Fibroblast of lung (primary cell): ENCODE results near the gene LDLRAD3. TPM values are rescaled to one million over a fixed set of nuclear protein-coding genes. Genes with fewer than 3 reads are reported as not detected.

Experiments used
- DNase-seq, 2 donors: peaks; one replicate each; pipeline versions ENCODE4 v3.0.0 to v3.0.0-alpha.2; 2010; ENCODE audit warnings: low read depth in 2 of 2
- H2AFZ ChIP-seq: 2 replicates; pipeline ENCODE4 v1.5.1; 2012; ENCODE audit warnings: low read length, control low read depth, inconsistent platforms
- H3K27ac ChIP-seq: 2 replicates; pipeline ENCODE4 v1.5.1; 2011; ENCODE audit warnings: low read length, control low read depth; ENCODE audit not compliant: insufficient read depth
- H3K27me3 ChIP-seq: 2 replicates; pipeline ENCODE4 v1.5.1; 2011; ENCODE audit warnings: mild to moderate bottlenecking, low read length; ENCODE audit not compliant: control insufficient read depth, insufficient read depth
- H3K36me3 ChIP-seq: 2 replicates; pipeline ENCODE4 v1.5.1; 2011; ENCODE audit warnings: low read length; ENCODE audit not compliant: control insufficient read depth, insufficient read depth
- H3K4me1 ChIP-seq: 2 replicates; pipeline ENCODE4 v1.5.1; 2011; ENCODE audit warnings: low read length; ENCODE audit not compliant: control insufficient read depth, insufficient read depth; ENCODE audit errors: extremely low read depth
- H3K4me2 ChIP-seq: 2 replicates; pipeline ENCODE4 v1.5.1; 2011; ENCODE audit warnings: low read length, control low read depth; ENCODE audit not compliant: insufficient read depth; ENCODE audit errors: extremely low read depth
- H3K4me3 ChIP-seq, 4 experiments: fragments of 200-600 bp in 1 of 4; sonication (generic) in 1 of 4; replicated peaks in 1 of 4; 2 replicates each; pipeline ENCODE4 v1.5.1; 2011 to 2016; ENCODE audit warnings: low read length in 4 of 4, low read depth in 3 of 4, mild to moderate bottlenecking in 3 of 4, control low read depth in 2 of 4, inconsistent platforms in 1 of 4, mixed read lengths in 1 of 4; ENCODE audit not compliant: insufficient read depth in 1 of 4; ENCODE audit errors: control extremely low read depth in 1 of 4
- H3K79me2 ChIP-seq: 2 replicates; pipeline ENCODE4 v1.5.1; 2012; ENCODE audit warnings: mild to moderate bottlenecking, low read length, inconsistent platforms; ENCODE audit not compliant: control insufficient read depth, insufficient read depth
- H3K9ac ChIP-seq: 2 replicates; pipeline ENCODE4 v1.5.1; 2011; ENCODE audit warnings: mild to moderate bottlenecking, low read length, control low read depth; ENCODE audit not compliant: insufficient read depth
- H3K9me3 ChIP-seq: 2 replicates; pipeline ENCODE4 v1.5.1; 2012; ENCODE audit warnings: low read depth, low read length; ENCODE audit not compliant: control insufficient read depth, insufficient read depth
- H4K20me1 ChIP-seq: 2 replicates; pipeline ENCODE4 v1.5.1; 2011; ENCODE audit warnings: low read length; ENCODE audit not compliant: control insufficient read depth, insufficient read depth; ENCODE audit errors: extremely low read depth
- CTCF ChIP-seq, 2 donors: IDR thresholded peaks in 1 of 2; conservative IDR thresholded peaks in 1 of 2; 1 replicate in 1 of 2; 2 replicates in 1 of 2; pipeline ENCODE4 v1.5.1; 2011 to 2012; ENCODE audit warnings: low read length in 2 of 2, control low read depth in 1 of 2, inconsistent platforms in 1 of 2, low read depth in 1 of 2, mild to moderate bottlenecking in 1 of 2
- EZH2 ChIP-seq: IDR thresholded peaks from 2 replicates; pipeline ENCODE4 v1.5.1; 2012; ENCODE audit warnings: low read length, control low read depth, mild to moderate bottlenecking; ENCODE audit errors: missing control alignments
- polyA plus RNA-seq, 2 donors: library from polyadenylated mRNA; depleted of rRNA in 1 of 2; stranded (reverse) in 1 of 2; unstranded in 1 of 2; fragments of >200 nt; gene quantifications; 2 replicates each; pipeline ENCODE4 v1.2.1, GENCODE V29; 2011 to 2012; ENCODE audit warnings: missing spikeins in 1 of 2
- total RNA-seq: library from RNA; depleted of rRNA; stranded (reverse); fragments of >200 nt; gene quantifications from 2 replicates; pipeline ENCODE4 v1.2.1, GENCODE V29; 2014

The LDLRAD3 gene
- total and polyA plus RNA-seq, 2 donors (not counting 1 experiment from before 2014, with no cell fraction given) = 3.8 to 7.8 TPM

GRCh38 chr11:36098087-36098486, 154.2 kb downstream of the LDLRAD3 start:
- Histone ChIP-seq H3K4me1 (no peaks in the 10 kb centered on the region), H3K9ac (no peak overlapping the region), H2AFZ (no peak overlapping the region), H3K4me3 (no peak overlapping the region), H3K79me2 (no peaks in the 10 kb centered on the region), H3K27me3 (no peaks in the 10 kb centered on the region), H3K4me2 (no peak overlapping the region), H3K36me3 (no peaks in the 10 kb centered on the region), H4K20me1 (no peaks in the 10 kb centered on the region), H3K27ac (no peak overlapping the region), H3K9me3 (no peaks in the 10 kb centered on the region)
- TF ChIP-seq CTCF (conservative IDR thresholded peaks at IDR 0.05 in 1 of 2, IDR thresholded peaks at IDR 0.05 in 1 of 2; ENCODE audit: low read depth in 1 of 2, low read length in 2 of 2) (no peak), EZH2 (no peak)
- no peak for DNase-seq

- Histone ChIP-seq H3K4me1 (no peaks in the 10 kb centered on the region), H2AFZ (no peak overlapping the region), H3K9me3 (no peaks in the 10 kb centered on the region), H3K79me2 (no peaks in the 10 kb centered on the region), H3K9ac (no peak overlapping the region), H4K20me1 (no peaks in the 10 kb centered on the region), H3K27ac (no peak overlapping the region), H3K27me3 (no peaks in the 10 kb centered on the region), H3K4me3 (no peak overlapping the region), H3K4me2 (no peak overlapping the region), H3K36me3 (no peaks in the 10 kb centered on the region)
- TF ChIP-seq CTCF (conservative IDR thresholded peaks at IDR 0.05 in 1 of 2, IDR thresholded peaks at IDR 0.05 in 1 of 2; ENCODE audit: low read depth in 1 of 2, low read length in 2 of 2) (no peak), EZH2 (no peak)
- no peak for DNase-seq
Observed at GRCh38 chr11:36098853-36099375, 155.1 kb downstream of the LDLRAD3 start.

- no peak overlapping the region for H2AFZ ChIP-seq
- H3K4me2 ChIP-seq = no peak overlapping the region
- TF ChIP-seq CTCF (conservative IDR thresholded peaks at IDR 0.05 in 1 of 2, IDR thresholded peaks at IDR 0.05 in 1 of 2; ENCODE audit: low read depth in 1 of 2, low read length in 2 of 2) (no peak), EZH2 (no peak)
- no peaks in the 10 kb centered on the region for H3K4me1 ChIP-seq
- no peaks in the 10 kb centered on the region for H4K20me1 ChIP-seq
- H3K9ac ChIP-seq = no peak overlapping the region
- H3K27me3 ChIP-seq = no peaks in the 10 kb centered on the region
- H3K79me2 ChIP-seq = no peaks in the 10 kb centered on the region
- no peaks in the 10 kb centered on the region for H3K36me3 ChIP-seq
- H3K9me3 ChIP-seq = no peaks in the 10 kb centered on the region
- H3K27ac ChIP-seq = no peak overlapping the region
- DNase-seq = no peak
- H3K4me3 ChIP-seq = no peak overlapping the region
Observed at GRCh38 chr11:36101466-36101865, 157.6 kb downstream of the LDLRAD3 start.
